HEK293 (cell line): ENCODE results near the gene ZCCHC7.

Source experiments
- CTCF ChIA-PET: fragments of 350-600 bp; formaldehyde crosslinking; extraction: SDS; loops from one replicate; lab custom pipeline; 2021; ENCODE audit warnings: antibody characterized with exemption; lab: Yijun Ruan, JAX
- POLR2A ChIA-PET: fragments of 300-600 bp; formaldehyde crosslinking; extraction: SDS; loops from one replicate; lab custom pipeline; 2020; ENCODE audit warnings: antibody characterized with exemption, inconsistent platforms; lab: Yijun Ruan, JAX
- H3K27ac ChIP-seq: fragments of 200-500 bp; sonication (Bioruptor generic); 2 replicates; pipeline ENCODE4 v1.5.1; 2014; ENCODE audit warnings: low read depth, low read length, control low read depth, inconsistent platforms; ENCODE audit errors: extremely low read depth
- H3K36me3 ChIP-seq, 2 experiments: fragments of 200-500 bp in 1 of 2; sonication (Bioruptor generic) in 1 of 2; 1 replicate in 1 of 2; 2 replicates in 1 of 2; pipeline ENCODE4 v1.5.1; 2014 to 2017; ENCODE audit warnings: inconsistent platforms in 2 of 2, low read length in 2 of 2; ENCODE audit not compliant: control insufficient read depth in 2 of 2, insufficient read depth in 1 of 2
- H3K4me1 ChIP-seq: fragments of 200-500 bp; sonication (Bioruptor generic); 2 replicates; pipeline ENCODE4 v1.5.1; 2014; ENCODE audit warnings: mild to moderate bottlenecking, low read length, inconsistent platforms; ENCODE audit not compliant: control insufficient read depth, insufficient read depth
- H3K4me3 ChIP-seq: 2 replicates; pipeline ENCODE4 v1.5.1; 2011; ENCODE audit warnings: low read depth, mild to moderate bottlenecking, control low read depth, low read length, moderate library complexity
- H3K9me3 ChIP-seq: fragments of 200-500 bp; sonication (Bioruptor generic); 2 replicates; pipeline ENCODE4 v1.5.1; 2014; ENCODE audit warnings: low read depth, low read length, inconsistent platforms; ENCODE audit not compliant: control insufficient read depth, insufficient read depth
- GLI4 ChIP-seq: fragments of 450-650 bp; formaldehyde crosslinking; IDR thresholded peaks from 2 replicates; pipeline ENCODE4 v1.5.1; 2016; ENCODE audit warnings: missing biosample characterization, missing genetic modification characterization
- GLIS2 ChIP-seq: fragments of 450-650 bp; formaldehyde crosslinking; IDR thresholded peaks from 2 replicates; pipeline ENCODE4 v1.5.1; 2016; ENCODE audit warnings: missing biosample characterization, missing genetic modification characterization
- SCRT1 ChIP-seq: fragments of 450-650 bp; formaldehyde crosslinking; IDR thresholded peaks from 2 replicates; pipeline ENCODE4 v1.5.1; 2016; ENCODE audit warnings: missing biosample characterization, missing genetic modification characterization, borderline replicate concordance
- TRIM28 ChIP-seq: IDR thresholded peaks from 2 replicates; pipeline ENCODE4 v1.6.1; 2011; ENCODE audit warnings: low read length, control low read depth, borderline replicate concordance
- YY2 ChIP-seq: fragments of 450-650 bp; formaldehyde crosslinking; IDR thresholded peaks from 2 replicates; pipeline ENCODE4 v1.5.1; 2016; ENCODE audit warnings: missing biosample characterization, missing genetic modification characterization
- ZEB2 ChIP-seq: fragments of 450-650 bp; formaldehyde crosslinking; IDR thresholded peaks from 2 replicates; pipeline ENCODE4 v1.5.1; 2016; ENCODE audit warnings: missing biosample characterization, missing genetic modification characterization
- ZNF114 ChIP-seq: fragments of 450-650 bp; formaldehyde crosslinking; IDR thresholded peaks from 2 replicates; pipeline ENCODE4 v1.5.0; 2017; ENCODE audit warnings: missing biosample characterization, missing genetic modification characterization
- ZNF292 ChIP-seq: fragments of 450-650 bp; formaldehyde crosslinking; IDR thresholded peaks from 2 replicates; pipeline ENCODE4 v1.5.1; 2016; ENCODE audit warnings: low read depth, missing biosample characterization, missing genetic modification characterization, borderline replicate concordance
- ZNF341 ChIP-seq: fragments of 450-650 bp; formaldehyde crosslinking; IDR thresholded peaks from 2 replicates; pipeline ENCODE4; 2016; ENCODE audit warnings: low read depth, missing biosample characterization, missing genetic modification characterization
- ZNF350 ChIP-seq: fragments of 450-650 bp; formaldehyde crosslinking; IDR thresholded peaks from 2 replicates; pipeline ENCODE4 v1.5.0; 2017; ENCODE audit warnings: missing biosample characterization, mild to moderate bottlenecking, missing genetic modification characterization
- ZNF529 ChIP-seq: fragments of 450-650 bp; formaldehyde crosslinking; IDR thresholded peaks from 2 replicates; pipeline ENCODE4 v1.5.1; 2017; ENCODE audit warnings: missing genetic modification characterization, missing biosample characterization; ENCODE audit not compliant: insufficient replicate concordance
- ZNF549 ChIP-seq: fragments of 450-650 bp; IDR thresholded peaks from 2 replicates; pipeline ENCODE4 v1.5.1; 2018; ENCODE audit warnings: missing biosample characterization, missing genetic modification characterization, mild to moderate bottlenecking, inconsistent platforms, moderate library complexity
- ZNF558 ChIP-seq: fragments of 450-650 bp; formaldehyde crosslinking; IDR thresholded peaks from 2 replicates; pipeline ENCODE4 v1.5.1; 2016; ENCODE audit warnings: missing biosample characterization, missing genetic modification characterization
- ZNF561 ChIP-seq: fragments of 450-650 bp; IDR thresholded peaks from 2 replicates; pipeline ENCODE4 v1.5.1; 2018; ENCODE audit warnings: missing biosample characterization, missing genetic modification characterization, borderline replicate concordance
- ZNF571 ChIP-seq: fragments of 450-650 bp; formaldehyde crosslinking; IDR thresholded peaks from 2 replicates; pipeline ENCODE4 v1.5.0; 2017; ENCODE audit warnings: missing biosample characterization, missing genetic modification characterization
- ZNF747 ChIP-seq: fragments of 450-650 bp; formaldehyde crosslinking; IDR thresholded peaks from 2 replicates; pipeline ENCODE4 v1.5.1; 2016; ENCODE audit warnings: missing biosample characterization, missing genetic modification characterization
- TF ChIP-seq, protein P1 (sequence below): fragments of 450-650 bp; formaldehyde crosslinking; IDR thresholded peaks from 2 replicates; pipeline ENCODE4 v1.5.1; 2017; ENCODE audit warnings: missing biosample characterization, missing genetic modification characterization
- TF ChIP-seq, protein P2 (sequence below): fragments of 450-650 bp; formaldehyde crosslinking; IDR thresholded peaks from 2 replicates; pipeline ENCODE4 v1.5.1; 2016; ENCODE audit warnings: missing biosample characterization, missing genetic modification characterization

The ZCCHC7 gene

DNA sequence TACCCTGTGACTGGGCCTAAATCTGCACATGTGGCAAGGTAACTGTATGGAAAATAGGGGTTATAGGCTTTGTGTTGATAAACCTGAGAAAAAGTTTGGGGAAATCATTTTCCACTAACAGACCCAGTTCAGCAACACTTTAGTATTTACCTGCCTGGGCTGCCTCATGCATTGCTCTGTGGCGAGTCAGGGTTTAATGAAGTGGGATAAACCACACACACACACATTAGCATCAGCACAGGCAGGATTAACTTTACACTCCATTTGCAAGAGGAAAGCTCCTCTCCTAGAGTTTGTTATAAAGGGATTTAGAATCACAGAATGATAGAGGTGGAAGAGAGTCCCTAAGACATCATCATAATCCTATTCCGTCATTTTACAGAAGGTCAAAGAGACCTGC, 20.0 kb upstream of the ZCCHC7 start:
- H3K4me3 ChIP-seq: no peak overlapping the region
- H3K27ac ChIP-seq: no peak overlapping the region
- H3K9me3 ChIP-seq: no peaks in the 10 kb centered on the region
- H3K4me1 ChIP-seq: no peaks in the 10 kb centered on the region
- H3K36me3 ChIP-seq: no peaks in the 10 kb centered on the region
- CTCF ChIA-PET: interaction anchor here (1.1 kb wide), 1 partner anchor 109 kb away, joined by 3 read pairs; no protein-coding TSS in a partner anchor
- TF ChIP-seq TRIM28: no peak
- TF ChIP-seq GLIS2: no peak
- TF ChIP-seq, protein P1, sequence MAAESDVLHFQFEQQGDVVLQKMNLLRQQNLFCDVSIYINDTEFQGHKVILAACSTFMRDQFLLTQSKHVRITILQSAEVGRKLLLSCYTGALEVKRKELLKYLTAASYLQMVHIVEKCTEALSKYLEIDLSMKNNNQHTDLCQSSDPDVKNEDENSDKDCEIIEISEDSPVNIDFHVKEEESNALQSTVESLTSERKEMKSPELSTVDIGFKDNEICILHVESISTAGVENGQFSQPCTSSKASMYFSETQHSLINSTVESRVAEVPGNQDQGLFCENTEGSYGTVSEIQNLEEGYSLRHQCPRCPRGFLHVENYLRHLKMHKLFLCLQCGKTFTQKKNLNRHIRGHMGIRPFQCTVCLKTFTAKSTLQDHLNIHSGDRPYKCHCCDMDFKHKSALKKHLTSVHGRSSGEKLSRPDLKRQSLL: no peak
- TF ChIP-seq ZNF292 (tag by site-specific recombination): no peak
- TF ChIP-seq ZNF350 (tag by site-specific recombination): no peak
- no peak for TF ChIP-seq ZNF571
- no peak for TF ChIP-seq ZNF341
- TF ChIP-seq ZEB2: no peak
- TF ChIP-seq SCRT1 (tag by site-specific recombination): no peak
- TF ChIP-seq, protein P2, sequence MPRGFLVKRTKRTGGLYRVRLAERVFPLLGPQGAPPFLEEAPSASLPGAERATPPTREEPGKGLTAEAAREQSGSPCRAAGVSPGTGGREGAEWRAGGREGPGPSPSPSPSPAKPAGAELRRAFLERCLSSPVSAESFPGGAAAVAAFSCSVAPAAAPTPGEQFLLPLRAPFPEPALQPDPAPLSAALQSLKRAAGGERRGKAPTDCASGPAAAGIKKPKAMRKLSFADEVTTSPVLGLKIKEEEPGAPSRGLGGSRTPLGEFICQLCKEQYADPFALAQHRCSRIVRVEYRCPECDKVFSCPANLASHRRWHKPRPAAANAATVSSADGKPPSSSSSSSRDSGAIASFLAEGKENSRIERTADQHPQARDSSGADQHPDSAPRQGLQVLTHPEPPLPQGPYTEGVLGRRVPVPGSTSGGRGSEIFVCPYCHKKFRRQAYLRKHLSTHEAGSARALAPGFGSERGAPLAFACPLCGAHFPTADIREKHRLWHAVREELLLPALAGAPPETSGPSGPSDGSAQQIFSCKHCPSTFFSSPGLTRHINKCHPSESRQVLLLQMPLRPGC (tag by site-specific recombination): no peak
- no peak for TF ChIP-seq YY2 (tag by site-specific recombination)
- TF ChIP-seq ZNF558 (tag by site-specific recombination): no peak
- POLR2A ChIA-PET: interaction anchor here (2.1 kb wide), 1 partner anchor 20 kb away, joined by 4 read pairs; the partner anchor contains the start of gene ZCCHC7

DNA sequence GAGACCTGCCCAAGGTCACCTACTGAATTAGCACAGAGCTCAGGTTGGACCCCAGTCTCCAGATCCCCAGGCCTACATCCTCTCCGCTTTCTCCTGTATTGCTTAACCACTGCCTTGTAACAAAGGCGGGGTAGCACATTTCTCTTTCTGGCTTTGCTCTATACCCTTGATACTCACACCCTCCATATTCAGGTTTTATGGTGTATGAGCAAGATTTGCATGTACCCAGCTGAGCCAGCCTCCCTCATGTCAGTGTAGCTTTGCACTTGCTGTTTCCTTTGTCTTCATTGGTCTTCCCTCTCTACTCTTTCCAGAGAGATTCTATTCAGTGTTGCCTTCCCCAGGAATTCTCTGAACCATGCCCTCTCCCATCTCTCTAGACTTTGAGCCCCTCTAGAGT, 19.6 kb upstream of the ZCCHC7 start:
- Histone ChIP-seq H3K36me3 (no peaks in the 10 kb centered on the region), H3K9me3 (no peaks in the 10 kb centered on the region), H3K4me1 (no peaks in the 10 kb centered on the region), H3K27ac (no peak overlapping the region), H3K4me3 (no peak overlapping the region)
- POLR2A ChIA-PET: interaction anchor here (2.1 kb wide), 1 partner anchor 19 kb away, joined by 4 read pairs; the partner anchor contains the start of gene ZCCHC7
- CTCF ChIA-PET: interaction anchor here (0.6 kb wide), 1 partner anchor 228 kb away, joined by 3 read pairs; no protein-coding TSS in a partner anchor
- TF ChIP-seq ZNF549 (tag by site-specific recombination) (no peak), ZNF561 (tag by site-specific recombination) (no peak)

DNA sequence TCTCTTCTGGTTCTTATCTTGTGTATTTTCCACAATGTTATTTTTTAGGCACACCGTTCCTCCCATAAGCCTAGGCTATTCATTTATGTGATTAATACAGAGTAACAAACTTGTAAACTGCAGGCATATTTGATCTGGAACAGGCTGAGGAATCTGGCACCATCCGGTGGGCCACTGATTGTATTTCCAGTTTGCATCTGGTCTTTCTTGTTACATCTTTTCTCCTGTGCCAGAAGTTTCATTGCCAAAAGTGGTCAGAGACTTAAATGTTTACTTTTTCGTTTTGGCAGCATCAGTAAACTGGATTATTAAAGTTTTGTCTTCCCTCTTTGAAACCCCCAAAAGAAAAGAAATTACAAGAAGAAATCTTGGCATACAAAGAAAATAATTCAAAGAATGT, 17.9 kb upstream of the ZCCHC7 start:
- Histone ChIP-seq H3K36me3 (no peaks in the 10 kb centered on the region), H3K9me3 (no peaks in the 10 kb centered on the region), H3K4me1 (no peaks in the 10 kb centered on the region), H3K4me3 (no peak overlapping the region), H3K27ac (no peak overlapping the region)
- no peak for TF ChIP-seq ZNF529 (tag by site-specific recombination)
- TF ChIP-seq ZNF747: no peak
- no peak for TF ChIP-seq ZNF114
- no peak for TF ChIP-seq GLI4 (tag by site-specific recombination)
- ChIA-PET CTCF (no interaction called here), POLR2A (no interaction called here)
